SU-DHL-6 (cell line): Measurements from ENCODE around the gene GPR176.

Source experiments
- H2AFZ ChIP-seq: fragments of 200-600 bp; sonication (generic); 2 replicates; pipeline ENCODE4 v1.6.1; 2014; ENCODE audit warnings: low read depth, mild to moderate bottlenecking, moderate library complexity, mixed read lengths, antibody characterized with exemption, low read length; ENCODE audit not compliant: severe bottlenecking
- H3F3A ChIP-seq: fragments of 200-600 bp; shearing (Covaris generic); 2 replicates; pipeline ENCODE4 v1.6.0; 2016; ENCODE audit warnings: antibody characterized with exemption, mild to moderate bottlenecking; ENCODE audit not compliant: insufficient read depth
- H3K27ac ChIP-seq: fragments of 200-600 bp; sonication (generic); 2 replicates; pipeline ENCODE4 v1.5.1; 2016; ENCODE audit warnings: low read depth, mild to moderate bottlenecking, low read length, moderate library complexity, mixed read lengths
- H3K27me3 ChIP-seq: fragments of 200-600 bp; sonication (generic), shearing (Covaris generic); 2 replicates; pipeline ENCODE4 v1.6.0; 2014; ENCODE audit warnings: mild to moderate bottlenecking, low read length
- H3K36me3 ChIP-seq: fragments of 200-600 bp; sonication (generic); 2 replicates; pipeline ENCODE4 v1.6.1; 2014; ENCODE audit warnings: mild to moderate bottlenecking, low read length, mixed read lengths
- H3K4me2 ChIP-seq: fragments of 300-600, 200-600 bp; shearing (Covaris generic), sonication (generic); 2 replicates; pipeline ENCODE4 v1.6.0; 2014; ENCODE audit warnings: low read length, low read depth, mild to moderate bottlenecking; ENCODE audit not compliant: poor library complexity, severe bottlenecking
- H3K4me3 ChIP-seq: fragments of 200-600 bp; sonication (generic); 2 replicates; pipeline ENCODE4 v1.5.1; 2014; ENCODE audit warnings: antibody characterized with exemption, low read length, mild to moderate bottlenecking, mixed read lengths; ENCODE audit not compliant: insufficient read depth, poor library complexity, severe bottlenecking
- H3K79me2 ChIP-seq: fragments of 200-600 bp; sonication (generic); 2 replicates; pipeline ENCODE4 v1.6.1; 2014; ENCODE audit warnings: mild to moderate bottlenecking, low read length, moderate library complexity; ENCODE audit not compliant: insufficient read depth
- H3K9ac ChIP-seq: fragments of 200-600 bp; sonication (generic); 2 replicates; pipeline ENCODE4 v1.7.0; 2014; ENCODE audit warnings: mild to moderate bottlenecking, low read length
- H3K9me2 ChIP-seq: fragments of 200-600 bp; sonication (generic); replicated peaks from 2 replicates; pipeline ENCODE4 v1.6.1; 2014; ENCODE audit warnings: low read length; ENCODE audit not compliant: insufficient read depth
- H3K9me3 ChIP-seq: fragments of 200-600 bp; sonication (generic); 2 replicates; pipeline ENCODE4 v1.6.1; 2014; ENCODE audit warnings: low read length, mixed read lengths; ENCODE audit not compliant: insufficient read depth
- H4K20me1 ChIP-seq: fragments of 200-600 bp; sonication (generic); 2 replicates; pipeline ENCODE4 v1.6.1; 2014; ENCODE audit warnings: low read depth, mild to moderate bottlenecking, antibody characterized with exemption, low read length, moderate library complexity, mixed read lengths
- EZH2phosphoT487 ChIP-seq: fragments of 200-600 bp; sonication (generic), shearing (Covaris generic); conservative IDR thresholded peaks from 2 replicates; pipeline ENCODE4 v1.6.1; 2018; ENCODE audit warnings: mild to moderate bottlenecking, antibody characterized with exemption, low read length, moderate library complexity, mixed read lengths
- TF ChIP-seq, protein P1 (sequence below): fragments of 200-600 bp; sonication (generic); IDR thresholded peaks from one replicate; pipeline ENCODE4 v1.5.1; 2017; ENCODE audit warnings: antibody characterized with exemption, mild to moderate bottlenecking, low read length, moderate library complexity; ENCODE audit not compliant: insufficient read depth, poor library complexity, severe bottlenecking

The GPR176 gene

GRCh38 chr15:39752991-39753390 lies 167.1 kb downstream of the GPR176 start:
- Histone ChIP-seq H3K9me3 (no peaks in the 10 kb centered on the region), H3K9ac (no peak overlapping the region), H4K20me1 (no peaks in the 10 kb centered on the region), H3K4me3 (no peak overlapping the region), H3K27me3 (no peaks in the 10 kb centered on the region), H2AFZ (no peak overlapping the region), H3F3A (no peaks in the 10 kb centered on the region), H3K36me3 (no peaks in the 10 kb centered on the region), H3K27ac (no peak overlapping the region), H3K4me2 (no peak overlapping the region), H3K79me2 (no peaks in the 10 kb centered on the region), H3K9me2 (no peaks in the 10 kb centered on the region)
- TF ChIP-seq, protein P1, sequence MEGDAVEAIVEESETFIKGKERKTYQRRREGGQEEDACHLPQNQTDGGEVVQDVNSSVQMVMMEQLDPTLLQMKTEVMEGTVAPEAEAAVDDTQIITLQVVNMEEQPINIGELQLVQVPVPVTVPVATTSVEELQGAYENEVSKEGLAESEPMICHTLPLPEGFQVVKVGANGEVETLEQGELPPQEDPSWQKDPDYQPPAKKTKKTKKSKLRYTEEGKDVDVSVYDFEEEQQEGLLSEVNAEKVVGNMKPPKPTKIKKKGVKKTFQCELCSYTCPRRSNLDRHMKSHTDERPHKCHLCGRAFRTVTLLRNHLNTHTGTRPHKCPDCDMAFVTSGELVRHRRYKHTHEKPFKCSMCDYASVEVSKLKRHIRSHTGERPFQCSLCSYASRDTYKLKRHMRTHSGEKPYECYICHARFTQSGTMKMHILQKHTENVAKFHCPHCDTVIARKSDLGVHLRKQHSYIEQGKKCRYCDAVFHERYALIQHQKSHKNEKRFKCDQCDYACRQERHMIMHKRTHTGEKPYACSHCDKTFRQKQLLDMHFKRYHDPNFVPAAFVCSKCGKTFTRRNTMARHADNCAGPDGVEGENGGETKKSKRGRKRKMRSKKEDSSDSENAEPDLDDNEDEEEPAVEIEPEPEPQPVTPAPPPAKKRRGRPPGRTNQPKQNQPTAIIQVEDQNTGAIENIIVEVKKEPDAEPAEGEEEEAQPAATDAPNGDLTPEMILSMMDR: no peak
- TF ChIP-seq EZH2phosphoT487: no peak

GRCh38 chr15:39752246-39752645 lies 167.8 kb downstream of the GPR176 start:
- Histone ChIP-seq H3K27ac (no peak overlapping the region), H3K79me2 (no peaks in the 10 kb centered on the region), H3F3A (no peaks in the 10 kb centered on the region)

More at GRCh38 chr15:39752246-39752645, 167.8 kb downstream of the GPR176 start:
- H3K4me2 ChIP-seq: no peak overlapping the region
- H3K9me2 ChIP-seq: no peaks in the 10 kb centered on the region
- TF ChIP-seq, protein P1: no peak
- no peak for TF ChIP-seq EZH2phosphoT487
- H4K20me1 ChIP-seq: no peaks in the 10 kb centered on the region
- no peak overlapping the region for H2AFZ ChIP-seq
- H3K27me3 ChIP-seq: no peaks in the 10 kb centered on the region
- no peaks in the 10 kb centered on the region for H3K36me3 ChIP-seq
- no peak overlapping the region for H3K4me3 ChIP-seq
- no peak overlapping the region for H3K9ac ChIP-seq
- H3K9me3 ChIP-seq: no peaks in the 10 kb centered on the region
